HL-60/S4 (cell line): Measurements from ENCODE around the gene LMAN1.

Experiments used
- in situ Hi-C: fragments of 300-500 bp; cut with MboI; formaldehyde crosslinking; loops from 2 replicates; pipeline ENCODE4 v1.14.3; 2022; ENCODE audit warnings: low sequenced_read_pairs

LMAN1 gene

GRCh38 chr18:59305295-59305694, 53.8 kb downstream of the LMAN1 start:
- in situ Hi-C loops, result no loop called here

GRCh38 chr18:59303656-59304195, 55.3 kb downstream of the LMAN1 start:
- in situ Hi-C loops, result no loop called here

GRCh38 chr18:59303006-59303405, 56.1 kb downstream of the LMAN1 start:
- in situ Hi-C loops, result no loop called here

- in situ Hi-C loops, result no loop called here
Measured at GRCh38 chr18:59301929-59302328, 57.1 kb downstream of the LMAN1 start.

DNA sequence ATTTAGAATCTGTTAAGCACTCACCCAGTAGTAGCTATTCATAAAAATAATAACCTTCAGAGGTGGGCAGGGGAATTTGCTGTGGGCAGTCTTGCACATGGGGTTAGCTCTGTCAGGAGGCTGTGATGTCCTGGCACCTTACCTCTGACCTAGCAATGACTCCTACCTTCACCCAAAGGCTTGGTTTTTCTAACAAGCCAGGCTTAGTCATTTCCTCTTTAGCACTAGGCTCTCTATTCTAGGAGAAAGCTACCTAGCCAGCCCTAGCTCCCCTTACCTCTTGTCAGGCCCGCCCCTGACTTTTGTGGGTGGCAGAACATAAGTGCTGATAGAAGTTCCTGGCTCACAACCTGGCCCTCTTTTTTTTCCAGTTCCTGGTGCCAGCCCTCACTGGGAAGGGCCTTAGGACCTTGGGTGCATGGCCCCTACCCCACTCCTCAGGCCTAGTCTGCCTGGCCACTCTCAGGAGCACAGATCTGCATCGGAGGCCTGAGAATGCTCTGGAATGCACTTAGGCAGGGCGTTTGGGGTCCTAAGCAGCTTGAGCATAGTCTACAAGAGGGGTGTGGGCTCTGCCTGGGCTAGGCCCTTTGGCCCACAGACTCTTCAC, 58.3 kb downstream of the LMAN1 start:
- in situ Hi-C loops, result no loop called here

DNA sequence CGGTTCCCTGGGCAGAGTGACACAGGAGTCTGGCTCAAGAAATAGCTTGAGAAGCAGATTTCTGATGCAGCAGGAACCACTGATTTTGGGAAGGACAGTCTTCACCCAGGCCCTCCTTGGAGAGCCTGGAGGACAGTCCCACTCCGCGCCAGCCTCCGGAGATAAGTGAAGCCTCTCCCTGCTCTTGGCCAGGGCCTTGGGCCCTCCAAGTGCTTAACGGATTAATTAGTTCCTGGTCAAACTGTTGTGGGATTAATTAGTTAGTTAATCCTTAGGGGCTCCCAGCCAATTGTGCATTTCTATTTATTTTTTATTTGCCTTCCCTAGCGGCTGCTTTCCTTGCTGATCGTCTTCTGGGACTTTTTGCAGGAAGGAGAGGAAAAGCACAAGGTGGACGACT, 60.2 kb downstream of the LMAN1 start:
- in situ Hi-C loops, result no loop called here

GRCh38 chr18:59293317-59293716, 65.7 kb downstream of the LMAN1 start:
- in situ Hi-C loops, result no loop called here

DNA sequence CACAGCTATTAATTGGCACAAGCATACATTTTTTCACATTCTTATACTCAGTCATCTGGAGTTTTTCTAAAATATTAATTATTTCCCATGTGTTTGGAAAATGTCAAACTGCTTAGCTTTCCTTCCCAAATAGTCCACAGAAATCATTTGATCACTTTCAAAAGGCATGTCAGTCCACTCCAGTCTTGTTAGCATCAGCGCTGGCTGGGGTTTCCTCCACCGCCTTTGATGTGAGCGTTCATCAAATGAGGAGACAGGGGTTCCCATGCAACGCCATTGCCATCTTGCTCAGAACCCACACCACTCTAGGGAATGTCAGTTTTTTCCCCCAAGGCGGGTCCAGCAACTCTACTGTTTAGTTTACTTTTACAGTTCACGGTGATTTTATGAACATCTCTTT, 72.7 kb downstream of the LMAN1 start:
- in situ Hi-C loops, result no loop called here

- in situ Hi-C loops, result no loop called here
Measured at GRCh38 chr18:59282341-59282740, 76.7 kb downstream of the LMAN1 start.

- in situ Hi-C loops, result no loop called here
Measured at GRCh38 chr18:59279722-59280121, 79.3 kb downstream of the LMAN1 start.

DNA sequence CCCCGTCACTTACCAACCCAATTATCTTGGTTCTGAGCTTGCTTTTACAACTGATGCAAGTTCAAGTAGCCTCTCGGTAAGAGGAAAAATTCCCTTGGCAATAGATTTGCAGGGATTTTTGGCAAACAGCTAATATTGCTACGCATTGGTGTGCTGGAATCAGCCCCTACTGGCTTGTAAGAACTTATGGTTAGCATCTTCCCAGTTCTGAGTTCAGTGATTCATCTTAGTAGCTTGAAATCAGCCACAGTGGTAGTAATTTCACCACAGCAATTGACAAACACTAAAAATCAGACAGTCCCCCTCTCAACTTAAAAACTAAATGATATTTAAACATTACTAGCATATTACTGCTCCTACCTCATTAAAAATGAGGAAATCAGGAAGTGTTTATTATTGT, 79.9 kb downstream of the LMAN1 start:
- in situ Hi-C loops, result no loop called here

- in situ Hi-C loops, result no loop called here
Measured at GRCh38 chr18:59278793-59279192, 80.3 kb downstream of the LMAN1 start.
